NB4 (cell line): Measurements from ENCODE around the gene ADAMTS18.

Experiments
- CTCF ChIP-seq: IDR thresholded peaks from one replicate; pipeline ENCODE4 v1.5.1; 2012; ENCODE audit warnings: low read depth, low read length
- MYC ChIP-seq: IDR thresholded peaks from 2 replicates; pipeline ENCODE4 v1.6.1; 2011; ENCODE audit warnings: low read depth, low read length
- POLR2A ChIP-seq: IDR thresholded peaks from 2 replicates; pipeline ENCODE4 v1.6.1; 2011; ENCODE audit warnings: mild to moderate bottlenecking; ENCODE audit not compliant: insufficient read length; ENCODE audit errors: extremely low read depth
- TF ChIP-seq, protein P1 (sequence below): IDR thresholded peaks from 2 replicates; pipeline ENCODE4 v1.6.1; 2011; ENCODE audit warnings: low read depth, low read length

DNA sequence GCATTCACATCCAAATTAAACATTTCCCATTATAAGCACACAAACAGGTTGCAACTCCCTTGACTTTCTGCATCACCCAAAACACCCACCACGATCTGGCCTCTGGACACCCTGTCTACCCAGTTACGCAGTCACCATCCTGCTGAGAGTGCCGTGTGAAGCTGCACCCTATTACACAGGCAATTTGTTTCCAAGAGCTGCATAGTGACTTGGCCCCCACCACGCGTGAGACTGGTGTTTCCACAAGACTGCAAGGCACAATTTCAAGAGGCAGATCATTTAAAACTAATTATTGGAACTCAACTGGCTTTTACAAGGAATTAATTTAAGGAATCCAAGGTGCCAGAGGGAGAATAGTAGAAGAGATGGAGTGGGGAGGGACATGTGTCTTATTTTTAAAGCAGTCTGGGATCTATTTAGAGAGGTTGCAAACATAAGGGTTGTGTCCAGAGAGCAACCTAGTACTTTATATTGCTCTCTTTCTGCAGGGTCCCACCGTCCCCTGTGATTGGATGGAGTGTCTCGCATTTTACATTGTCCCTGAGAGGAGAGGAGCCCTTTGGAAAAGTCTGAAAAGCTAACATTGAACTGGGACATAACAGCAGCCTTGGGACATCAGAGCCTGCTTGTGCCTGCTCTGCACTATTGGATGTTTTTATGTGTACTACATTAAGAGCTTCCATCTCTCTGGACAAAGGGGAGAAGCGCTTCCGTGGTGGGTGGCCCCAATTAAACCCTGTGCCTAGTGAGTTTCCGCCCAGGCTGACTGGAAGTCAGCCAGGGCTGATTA, 8.7 kb upstream of the ADAMTS18 start:
- TF ChIP-seq POLR2A (no peak), CTCF (no peak), MYC (no peak)
- TF ChIP-seq, protein P1, sequence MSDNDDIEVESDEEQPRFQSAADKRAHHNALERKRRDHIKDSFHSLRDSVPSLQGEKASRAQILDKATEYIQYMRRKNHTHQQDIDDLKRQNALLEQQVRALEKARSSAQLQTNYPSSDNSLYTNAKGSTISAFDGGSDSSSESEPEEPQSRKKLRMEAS: no peak
